Breast epithelium (tissue), 4 donors: ENCODE results near the gene NINJ2. TPM values are rescaled to one million over a fixed set of nuclear protein-coding genes. Genes with fewer than 3 reads are reported as not detected.
"Not testable (repeated sequence)": the region's sequence is repeated elsewhere in the genome, so short reads cannot be mapped to it uniquely, and the experiment has no call there.

ENCODE experiments used
- DNase-seq, 2 donors: peaks; one replicate each; pipeline ENCODE4 v3.0.0-alpha.2; 2019; ENCODE audit warnings: low spot score in 2 of 2
- H3K27ac ChIP-seq, 2 donors: fragments of 200-600 bp; sonication (generic) in 1 of 2; one replicate each; pipeline ENCODE4 v1.5.1; 2016 to 2019; ENCODE audit warnings: mild to moderate bottlenecking in 1 of 2
- H3K27me3 ChIP-seq, 2 donors: fragments of 200-600 bp; sonication (generic) in 1 of 2; one replicate each; pipeline versions ENCODE4 v1.5.1 to v1.6.0; 2017 to 2019; ENCODE audit warnings: control low read depth in 1 of 2, mild to moderate bottlenecking in 1 of 2
- H3K36me3 ChIP-seq: fragments of 200-600 bp; one replicate; pipeline ENCODE4 v1.5.1; 2019
- H3K4me1 ChIP-seq, 2 donors: fragments of 200-600 bp; sonication (generic); one replicate each; pipeline ENCODE4 v1.5.1; 2016 to 2019; ENCODE audit warnings: control low read depth in 1 of 2
- H3K4me3 ChIP-seq, 3 donors: fragments of 200-600 bp; sonication (generic); 1 replicate in 2 of 3; 2 replicates in 1 of 3; pipeline ENCODE4 v1.5.1; 2016 to 2019; ENCODE audit warnings: mild to moderate bottlenecking in 3 of 3, moderate library complexity in 2 of 3
- H3K9me3 ChIP-seq, 2 donors: fragments of 200-600 bp; sonication (generic) in 1 of 2; one replicate each; pipeline ENCODE4 v1.5.1; 2016 to 2019; ENCODE audit warnings: control low read depth in 1 of 2
- POLR2A ChIP-seq: fragments of 450-650 bp; IDR thresholded peaks from one replicate; pipeline ENCODE4 v1.6.1; 2016; ENCODE audit warnings: antibody characterized with exemption, mild to moderate bottlenecking, moderate library complexity
- POLR2AphosphoS5 ChIP-seq, 3 donors: sonication (generic); formaldehyde crosslinking; IDR thresholded peaks; one replicate each; pipeline ENCODE4 v1.6.1; 2017; ENCODE audit warnings: antibody characterized with exemption in 3 of 3
- intact Hi-C: fragments of 100-400 bp; cut with DNase I; formaldehyde crosslinking; loops from one replicate; pipeline ENCODE4 v1.15.1; 2023; ENCODE audit warnings: low total_unique reads
- total RNA-seq, 3 donors: library from RNA; depleted of rRNA; stranded (reverse); fragments of >200 nt; gene quantifications; one replicate each; pipeline ENCODE4 v1.1.0, GENCODE V29; 2016
- TF ChIP-seq, protein P1 (sequence below), 3 donors: fragments of 450-650 bp; IDR thresholded peaks; one replicate each; pipeline ENCODE4 v1.5.1; 2016 to 2017; ENCODE audit warnings: antibody characterized with exemption in 3 of 3, mild to moderate bottlenecking in 3 of 3, moderate library complexity in 3 of 3

The NINJ2 gene
- total RNA-seq, 3 donors from 2014 or later = 6.3 to 17.0 (median 6.9) TPM

GRCh38 chr12:644303-644639, 19.0 kb downstream of the NINJ2 start:
- H3K4me1 ChIP-seq = peaks cover 0 to 5% of the 10 kb centered on the region in 2 donors
- intact Hi-C loops = no loop called here
- H3K27ac ChIP-seq = peak overlapping the region; percentile 90 to 98
- no peaks in the 10 kb centered on the region for H3K9me3 ChIP-seq
- no peak overlapping the region for H3K4me3 ChIP-seq
- no peaks in the 10 kb centered on the region for H3K36me3 ChIP-seq
- no peaks in the 10 kb centered on the region for H3K27me3 ChIP-seq
- TF ChIP-seq POLR2A (no peak), POLR2AphosphoS5 (IDR thresholded peaks at IDR 0.05) (no peak)
- TF ChIP-seq, protein P1, sequence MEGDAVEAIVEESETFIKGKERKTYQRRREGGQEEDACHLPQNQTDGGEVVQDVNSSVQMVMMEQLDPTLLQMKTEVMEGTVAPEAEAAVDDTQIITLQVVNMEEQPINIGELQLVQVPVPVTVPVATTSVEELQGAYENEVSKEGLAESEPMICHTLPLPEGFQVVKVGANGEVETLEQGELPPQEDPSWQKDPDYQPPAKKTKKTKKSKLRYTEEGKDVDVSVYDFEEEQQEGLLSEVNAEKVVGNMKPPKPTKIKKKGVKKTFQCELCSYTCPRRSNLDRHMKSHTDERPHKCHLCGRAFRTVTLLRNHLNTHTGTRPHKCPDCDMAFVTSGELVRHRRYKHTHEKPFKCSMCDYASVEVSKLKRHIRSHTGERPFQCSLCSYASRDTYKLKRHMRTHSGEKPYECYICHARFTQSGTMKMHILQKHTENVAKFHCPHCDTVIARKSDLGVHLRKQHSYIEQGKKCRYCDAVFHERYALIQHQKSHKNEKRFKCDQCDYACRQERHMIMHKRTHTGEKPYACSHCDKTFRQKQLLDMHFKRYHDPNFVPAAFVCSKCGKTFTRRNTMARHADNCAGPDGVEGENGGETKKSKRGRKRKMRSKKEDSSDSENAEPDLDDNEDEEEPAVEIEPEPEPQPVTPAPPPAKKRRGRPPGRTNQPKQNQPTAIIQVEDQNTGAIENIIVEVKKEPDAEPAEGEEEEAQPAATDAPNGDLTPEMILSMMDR (IDR thresholded peaks at IDR 0.05) = no peak
- DNase-seq = no peak

GRCh38 chr12:643475-644302, 19.6 kb downstream of the NINJ2 start:
- H3K4me3 ChIP-seq = peak overlapping the region; percentile 62 to 83 (median 65)
- DNase-seq = no peak
- no peaks in the 10 kb centered on the region for H3K9me3 ChIP-seq
- intact Hi-C loops = no loop called here
- H3K36me3 ChIP-seq = no peaks in the 10 kb centered on the region
- no peaks in the 10 kb centered on the region for H3K27me3 ChIP-seq
- peak in 1 of 3 donors; percentile 1 for TF ChIP-seq POLR2AphosphoS5 (IDR thresholded peaks at IDR 0.05)
- TF ChIP-seq, protein P1 (IDR thresholded peaks at IDR 0.05) = no peak
- H3K4me1 ChIP-seq = peaks cover 0 to 5% of the 10 kb centered on the region in 2 donors
- H3K27ac ChIP-seq = peak overlapping the region; percentile 90 to 98

- peak in 1 of 2 donors; percentile 41 for DNase-seq
- H3K4me3 ChIP-seq = peak overlapping the region; percentile 62 to 83 (median 65)
- no peaks in the 10 kb centered on the region for H3K27me3 ChIP-seq
- peaks cover 0 to 5% of the 10 kb centered on the region in 2 donors for H3K4me1 ChIP-seq
- no peaks in the 10 kb centered on the region for H3K36me3 ChIP-seq
- TF ChIP-seq POLR2AphosphoS5 (IDR thresholded peaks at IDR 0.05) (peak in 1 of 3 donors; percentile 50), POLR2A (no peak)
- TF ChIP-seq, protein P1 (IDR thresholded peaks at IDR 0.05) = peak in 2 of 3 donors; percentile 34 to 35
- H3K9me3 ChIP-seq = no peaks in the 10 kb centered on the region
- intact Hi-C loops = no loop called here
- peak overlapping the region; percentile 90 to 98 for H3K27ac ChIP-seq
Measured at GRCh38 chr12:642633-643474, 20.4 kb downstream of the NINJ2 start.

- H3K27ac ChIP-seq = peak overlapping the region in 1 of 2 donors; percentile 21
- H3K36me3 ChIP-seq, H3K9me3 ChIP-seq, DNase-seq, H3K4me3 ChIP-seq, intact Hi-C loops, H3K27me3 ChIP-seq, H3K4me1 ChIP-seq: not testable (repeated sequence)
Measured at GRCh38 chr12:641321-641720, 21.9 kb downstream of the NINJ2 start.

DNA sequence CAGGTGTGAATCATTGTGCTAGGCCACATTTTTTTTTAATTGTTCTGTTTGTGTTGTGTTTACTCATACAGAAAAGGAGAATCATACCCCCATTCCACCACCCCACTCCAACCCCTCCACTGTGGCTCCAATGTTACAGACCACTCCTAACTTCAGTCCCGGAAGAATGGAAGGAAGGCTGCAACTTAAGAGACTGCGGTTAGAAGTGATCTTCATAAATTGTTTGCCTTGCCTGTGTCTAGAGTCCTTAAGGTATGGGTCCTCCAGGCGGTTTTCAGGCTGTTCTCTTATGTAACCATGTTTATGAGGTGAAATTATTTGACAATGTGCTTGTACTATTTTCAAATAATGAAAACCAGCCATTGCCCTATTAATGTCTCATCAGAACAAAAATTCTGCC, 22.5 kb downstream of the NINJ2 start:
- DNase-seq = no peak
- H3K27ac ChIP-seq = peak overlapping the region in 1 of 2 donors; percentile 21
- H3K4me1 ChIP-seq = no peaks in the 10 kb centered on the region
- no peaks in the 10 kb centered on the region for H3K36me3 ChIP-seq
- intact Hi-C loops = no loop called here
- no peaks in the 10 kb centered on the region for H3K9me3 ChIP-seq
- no peaks in the 10 kb centered on the region for H3K27me3 ChIP-seq
- H3K4me3 ChIP-seq = no peak overlapping the region
- no peak for TF ChIP-seq POLR2A
- no peak for TF ChIP-seq POLR2AphosphoS5 (IDR thresholded peaks at IDR 0.05)
- TF ChIP-seq, protein P1 (IDR thresholded peaks at IDR 0.05) = no peak
